Transverse colon (tissue), 4 donors: Measurements from ENCODE around the gene ACP6. TPM values are rescaled to one million over a fixed set of nuclear protein-coding genes. Genes with fewer than 3 reads are reported as not detected.

Source experiments
- DNase-seq: peaks from one replicate; pipeline ENCODE4 v3.0.0-alpha.2; 2019
- H3K27ac ChIP-seq, 4 donors: fragments of 200-600 bp; sonication (generic); 2 replicates each; pipeline ENCODE4 v1.5.1; 2016 to 2018; ENCODE audit warnings: inconsistent platforms in 4 of 4
- H3K27me3 ChIP-seq: fragments of 200-600 bp; sonication (generic); 2 replicates; pipeline ENCODE4 v1.5.1; 2017; ENCODE audit warnings: inconsistent platforms
- H3K36me3 ChIP-seq, 4 donors: fragments of 200-600 bp; sonication (generic); 2 replicates each; pipeline ENCODE4 v1.5.1; 2017 to 2019; ENCODE audit warnings: inconsistent platforms in 4 of 4
- H3K4me1 ChIP-seq, 4 donors: fragments of 200-600 bp; sonication (generic); 2 replicates each; pipeline ENCODE4 v1.5.1; 2017 to 2020; ENCODE audit warnings: inconsistent platforms in 4 of 4
- H3K4me3 ChIP-seq, 4 donors: fragments of 200-600 bp; sonication (generic); 1 replicate in 1 of 4; 2 replicates in 3 of 4; pipeline versions ENCODE4 v1.5.1 to v1.6.1; 2017 to 2019; ENCODE audit warnings: inconsistent platforms in 4 of 4
- H3K9me3 ChIP-seq, 2 donors: fragments of 200-600 bp; sonication (generic); 2 replicates each; pipeline ENCODE4 v1.5.1; 2017 to 2019; ENCODE audit warnings: inconsistent platforms in 2 of 2
- CTCF ChIP-seq, 5 experiments: fragments of 200-600 bp in 3 of 5; fragments of 450-650 bp in 2 of 5; sonication (generic) in 3 of 5; IDR thresholded peaks; 1 replicate in 2 of 5; 2 replicates in 3 of 5; pipeline ENCODE4 v1.5.1; 2016 to 2017; ENCODE audit warnings: antibody characterized with exemption in 5 of 5, inconsistent platforms in 3 of 5, mild to moderate bottlenecking in 2 of 5, moderate library complexity in 1 of 5
- EP300 ChIP-seq: sonication (generic); formaldehyde crosslinking; IDR thresholded peaks from one replicate; pipeline ENCODE4 v1.6.1; 2017; ENCODE audit warnings: antibody characterized with exemption, low read depth
- POLR2A ChIP-seq: fragments of 450-650 bp; IDR thresholded peaks from one replicate; pipeline ENCODE4 v1.6.1; 2016; ENCODE audit warnings: antibody characterized with exemption, mild to moderate bottlenecking, moderate library complexity
- POLR2AphosphoS5 ChIP-seq, 3 donors: sonication (generic); formaldehyde crosslinking; IDR thresholded peaks; one replicate each; pipeline ENCODE4 v1.6.1; 2016; ENCODE audit warnings: antibody characterized with exemption in 3 of 3
- WGBS, 2 donors: methylation state at CpG; one replicate each; pipeline ENCODE4 v1.1.5; 2018; ENCODE audit warnings: low coverage in 1 of 2; 5-methylcytosine and 5-hydroxymethylcytosine counted together
- in situ Hi-C, 4 donors: fragments of 200-750 bp; cut with MboI; loops; one replicate each; pipeline versions ENCODE4 v1.15.0 to v1.15.1; 2017; ENCODE audit warnings: low sequenced_read_pairs in 3 of 4, low pct_ligation_motif_present in 1 of 4, low pct_unique_long_range_greater_than_20kb in 1 of 4
- intact Hi-C: fragments of 100-400 bp; cut with DNase I; formaldehyde crosslinking; loops from one replicate; pipeline ENCODE4 v1.15.1; 2023; ENCODE audit warnings: low total_unique reads
- total RNA-seq, 4 donors: library from RNA; depleted of rRNA; stranded (reverse); fragments of >200 nt; gene quantifications; one replicate each; pipeline ENCODE4 v1.1.0, GENCODE V29; 2016

ACP6 gene
- total RNA-seq, 4 donors from 2014 or later: 7.5 to 25.7 (median 19.9) TPM

GRCh38 chr1:147626291-147626690, 44.0 kb downstream of the ACP6 start:
- no peak for TF ChIP-seq EP300
- TF ChIP-seq POLR2AphosphoS5 (IDR thresholded peaks at IDR 0.05): no peak
- no peak for TF ChIP-seq CTCF (IDR thresholded peaks at IDR 0.05)
- TF ChIP-seq POLR2A: no peak
- H3K27me3 ChIP-seq: no peaks in the 10 kb centered on the region
- in situ Hi-C loops: loop anchor here (25.0 kb wide), 2 partner anchors 339 to 364 kb away; no protein-coding TSS in a partner anchor
- no peaks in the 10 kb centered on the region for H3K36me3 ChIP-seq
- H3K4me1 ChIP-seq: peaks cover 0 to 8% (median 6%) of the 10 kb centered on the region in 4 donors
- no peaks in the 10 kb centered on the region for H3K9me3 ChIP-seq
- DNase-seq: no peak
- WGBS, 2 donors: 83% methylated on average over 2 of the region's 2 CpGs
- no peak overlapping the region for H3K27ac ChIP-seq
- intact Hi-C loops: no loop called here
- no peak overlapping the region for H3K4me3 ChIP-seq

DNA sequence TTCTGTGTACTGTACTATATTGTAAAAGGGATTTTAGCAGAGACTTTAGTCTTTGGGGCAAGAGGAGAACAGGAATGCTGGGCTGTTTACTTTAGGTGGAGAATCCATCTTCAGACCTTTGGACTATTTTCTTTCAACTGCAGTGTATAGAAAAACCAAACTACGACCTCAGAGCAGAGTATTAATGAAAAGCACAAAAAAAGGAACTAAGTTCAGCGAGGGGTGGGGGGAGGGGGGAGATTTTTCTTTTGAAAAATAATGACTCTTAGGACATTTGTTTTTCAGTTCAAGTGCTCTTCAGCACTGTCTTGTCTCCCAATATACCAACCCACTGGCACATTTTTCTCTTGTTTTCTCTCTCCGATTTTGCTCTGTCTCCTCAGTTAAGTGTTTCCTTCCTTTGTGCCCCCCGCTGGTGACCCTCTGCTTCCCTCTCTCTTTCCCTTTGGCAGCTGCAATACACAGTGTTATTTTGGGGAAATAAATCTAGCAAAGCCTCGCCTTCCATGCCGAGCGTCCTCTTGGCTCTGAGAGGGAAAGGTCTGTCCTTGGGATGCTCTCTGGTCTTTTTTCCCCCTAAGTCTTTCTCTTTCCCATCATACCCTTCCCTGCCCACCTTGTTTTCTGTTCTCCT, 44.8 kb downstream of the ACP6 start:
- TF ChIP-seq POLR2AphosphoS5 (IDR thresholded peaks at IDR 0.05) (no peak), CTCF (IDR thresholded peaks at IDR 0.05) (no peak), POLR2A (no peak), EP300 (no peak)
- H3K36me3 ChIP-seq: no peaks in the 10 kb centered on the region
- H3K4me3 ChIP-seq: no peak overlapping the region
- H3K4me1 ChIP-seq: peaks cover 0 to 8% (median 6%) of the 10 kb centered on the region in 4 donors
- in situ Hi-C loops: loop anchor here (25.0 kb wide), 2 partner anchors 338 to 363 kb away; no protein-coding TSS in a partner anchor
- H3K9me3 ChIP-seq: no peaks in the 10 kb centered on the region
- no peaks in the 10 kb centered on the region for H3K27me3 ChIP-seq
- no peak for DNase-seq
- 40 to 58% methylated on average over 7 of the region's 7 CpGs for WGBS, 2 donors
- H3K27ac ChIP-seq: no peak overlapping the region
- intact Hi-C loops: no loop called here

DNA sequence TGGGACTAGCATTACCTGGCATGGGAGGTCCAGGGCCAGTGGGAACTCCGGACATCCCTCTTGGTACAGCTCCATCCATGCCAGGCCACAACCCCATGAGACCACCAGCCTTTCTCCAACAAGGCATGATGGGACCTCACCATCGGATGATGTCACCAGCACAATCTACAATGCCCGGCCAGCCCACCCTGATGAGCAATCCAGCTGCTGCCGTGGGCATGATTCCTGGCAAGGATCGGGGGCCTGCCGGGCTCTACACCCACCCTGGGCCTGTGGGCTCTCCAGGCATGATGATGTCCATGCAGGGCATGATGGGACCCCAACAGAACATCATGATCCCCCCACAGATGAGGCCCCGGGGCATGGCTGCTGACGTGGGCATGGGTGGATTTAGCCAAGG, 45.8 kb downstream of the ACP6 start:
- H3K36me3 ChIP-seq: peaks cover 0 to under 1% (median under 1%) of the 10 kb centered on the region in 4 donors
- 96% methylated on average over 6 of the region's 8 CpGs; no CpG with 5 or more reads in 1 of the 2 donors for WGBS, 2 donors

More for the DNA sequence above, 45.8 kb downstream of the ACP6 start:
- TF ChIP-seq CTCF (IDR thresholded peaks at IDR 0.05): no peak
- TF ChIP-seq EP300: no peak
- no peak for TF ChIP-seq POLR2A
- TF ChIP-seq POLR2AphosphoS5 (IDR thresholded peaks at IDR 0.05): no peak
- intact Hi-C loops (loop anchor here (5.0 kb wide), 1 partner anchor 122 kb away; no protein-coding TSS in a partner anchor), in situ Hi-C loops (no loop called here)
- Histone ChIP-seq H3K4me1 (peaks cover 0 to 8% (median 6%) of the 10 kb centered on the region in 4 donors), H3K27me3 (no peaks in the 10 kb centered on the region), H3K9me3 (no peaks in the 10 kb centered on the region), H3K4me3 (no peak overlapping the region), H3K27ac (no peak overlapping the region)
- no peak for DNase-seq
